Myocyte (in vitro differentiated cells): ENCODE results near the gene SCNN1B. TPM values are rescaled to one million over a fixed set of nuclear protein-coding genes. Genes with fewer than 3 reads are reported as not detected.

Experiments used
- DNase-seq: peaks from one replicate; pipeline ENCODE4 v3.0.0-alpha.2; 2012; ENCODE audit warnings: low read depth
- total RNA-seq: library from RNA; depleted of rRNA; stranded (reverse); fragments of >200 nt; gene quantifications from 2 replicates; pipeline ENCODE4 v1.2.3, GENCODE V29; 2014

The SCNN1B gene
- total RNA-seq, 1 donor from 2014 or later: not detected

DNA sequence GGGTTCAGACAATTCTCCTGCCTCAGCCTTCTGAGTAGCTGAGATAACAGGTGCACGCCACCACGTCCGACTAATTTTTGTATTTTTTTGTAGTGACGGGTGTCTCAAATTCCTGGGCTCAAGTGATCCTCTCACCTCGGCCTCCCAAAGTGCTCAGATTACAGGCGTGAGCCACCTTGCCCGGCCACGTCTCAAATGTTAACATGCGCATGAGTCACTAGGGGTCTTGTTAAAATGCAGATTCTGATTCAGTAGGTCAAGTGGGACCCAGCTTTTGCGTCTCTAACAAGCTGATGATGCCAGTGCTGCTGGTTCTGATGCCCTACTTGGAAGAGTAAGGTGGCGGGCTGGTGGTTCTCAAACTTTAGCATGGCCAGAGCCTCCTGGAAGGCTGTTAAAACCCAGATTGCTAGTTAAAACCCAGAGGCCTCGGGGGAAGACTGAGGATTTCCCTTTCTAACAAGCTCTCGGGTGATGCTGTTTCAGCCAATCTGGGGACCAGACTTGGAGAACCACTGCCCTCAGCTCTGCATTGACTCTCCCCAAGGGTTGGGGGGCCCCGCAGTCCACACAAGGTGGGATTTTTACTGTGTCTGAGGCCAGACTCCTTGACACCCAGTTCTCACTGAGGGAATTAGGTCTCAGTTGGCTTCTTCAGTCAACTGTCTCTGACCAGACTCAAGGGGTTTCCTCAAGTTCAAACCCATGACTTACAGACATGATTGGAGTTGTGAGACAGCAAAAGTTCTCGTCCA is 17.9 kb downstream of the SCNN1B start:
- DNase-seq: no peak

- no peak for DNase-seq
These were observed 18.6 kb downstream of the SCNN1B start for GRCh38 chr16:23320693-23321092.

GRCh38 chr16:23321206-23321875 is 19.2 kb downstream of the SCNN1B start:
- DNase-seq: no peak

DNA sequence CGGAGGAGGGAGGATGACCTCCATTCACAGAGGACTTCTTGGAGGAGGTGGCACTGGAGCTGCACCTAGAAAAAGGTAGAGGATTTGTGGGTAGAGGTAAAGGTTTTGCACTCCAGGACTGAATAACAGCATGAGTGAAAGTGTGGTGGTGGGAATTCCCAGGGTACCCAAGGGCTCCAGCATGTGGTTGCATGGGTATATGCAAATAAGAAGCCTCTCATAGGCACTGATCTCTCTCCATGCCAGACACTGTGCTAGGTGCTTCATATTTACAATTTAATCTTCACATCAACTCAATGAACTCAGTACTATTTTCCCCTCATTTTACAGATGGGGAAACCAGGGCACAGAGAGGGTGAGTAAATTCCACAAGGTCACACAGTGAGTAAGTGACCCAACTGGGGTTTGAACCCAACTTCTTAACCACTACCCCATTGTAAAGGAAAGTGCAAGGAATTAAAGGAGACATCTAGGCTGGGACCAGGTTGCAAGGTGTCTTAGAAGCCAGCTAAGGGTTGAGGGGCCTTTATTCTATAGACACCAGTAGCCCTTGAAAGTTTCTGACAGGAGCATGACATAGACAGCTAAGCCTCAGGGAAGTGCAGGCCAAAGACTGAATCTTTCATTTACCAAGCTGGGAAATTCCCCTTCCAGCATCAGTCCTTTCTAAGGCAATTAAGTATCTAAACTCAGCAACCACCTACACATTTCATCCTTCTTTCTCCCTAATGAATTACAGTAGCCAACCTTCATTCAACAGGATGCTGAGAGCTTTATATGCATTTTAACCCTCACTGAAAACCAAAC is 21.3 kb downstream of the SCNN1B start:
- no peak for DNase-seq

DNA sequence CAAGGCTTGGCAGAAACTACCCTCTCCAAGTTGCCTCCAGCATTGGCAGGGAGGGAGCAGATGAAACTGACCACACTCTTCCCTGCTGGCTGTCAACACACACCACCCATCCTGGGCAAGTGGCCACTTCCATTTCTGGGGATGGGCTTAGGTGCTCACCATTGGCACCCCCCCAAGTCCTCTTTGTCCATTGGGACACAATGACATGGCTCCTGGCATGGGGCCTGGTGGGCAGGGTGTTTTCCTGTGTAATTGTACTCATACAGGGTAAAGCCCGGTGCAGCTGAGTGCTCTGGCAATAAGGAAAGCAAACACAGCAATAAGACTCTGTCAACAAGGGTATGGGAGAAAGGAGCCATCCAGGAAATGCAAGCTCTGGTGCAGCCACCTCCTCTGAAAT is 22.6 kb downstream of the SCNN1B start:
- DNase-seq: peak; percentile 12

GRCh38 chr16:23327836-23328235 is 25.7 kb downstream of the SCNN1B start:
- no peak for DNase-seq

DNA sequence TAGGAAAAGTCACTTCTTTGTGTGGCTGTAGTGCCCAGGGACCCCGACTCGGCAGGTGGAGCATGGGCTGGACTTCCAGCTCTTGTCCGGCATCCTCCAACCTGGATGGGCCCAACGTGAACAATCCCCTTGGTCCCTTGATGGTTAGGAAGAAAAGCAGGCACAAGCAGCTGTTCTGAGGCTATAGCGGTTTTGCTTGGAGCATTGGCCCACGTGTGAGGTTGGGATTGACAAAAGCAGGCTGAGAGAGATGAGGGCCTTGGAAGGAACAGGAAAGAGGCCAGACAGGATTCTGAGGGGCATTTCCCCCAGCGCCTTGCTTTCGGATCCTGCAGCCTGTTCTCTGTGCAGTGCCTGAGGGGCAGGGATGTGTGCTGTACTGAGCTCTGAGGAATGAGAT is 28.1 kb downstream of the SCNN1B start:
- peak; percentile 60 for DNase-seq

DNA sequence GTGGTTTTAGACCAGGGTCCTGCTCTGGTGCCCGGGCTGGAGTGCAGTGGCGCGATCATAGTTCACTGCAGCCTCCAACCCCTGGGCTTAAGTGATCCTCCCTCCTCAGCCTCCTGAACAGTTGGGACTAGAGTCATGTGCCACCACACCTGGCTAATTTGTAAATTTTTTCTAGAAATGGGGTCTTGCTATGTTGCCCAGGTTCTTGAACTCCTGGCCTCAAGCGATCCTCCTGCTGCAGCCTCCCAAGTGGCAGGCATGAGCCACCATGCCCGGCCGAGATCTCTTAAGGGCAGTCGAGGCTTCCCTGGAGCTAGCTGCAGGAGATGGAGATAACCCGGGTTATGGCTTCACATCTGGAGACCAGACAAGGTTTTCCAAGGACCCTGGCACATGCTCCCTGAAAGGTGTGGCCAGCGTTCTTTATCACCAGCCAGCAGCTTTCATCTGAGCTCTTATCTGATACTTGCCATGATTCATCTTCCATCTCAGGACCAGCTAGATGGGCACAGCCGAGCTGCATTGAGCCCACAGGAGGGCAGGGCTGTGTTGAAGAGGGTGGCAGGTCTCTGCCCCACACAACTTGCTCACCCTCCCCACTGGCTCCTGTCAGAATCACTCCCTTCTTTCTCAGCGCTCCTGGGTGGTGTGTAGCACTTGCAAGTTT is 28.6 kb downstream of the SCNN1B start:
- DNase-seq: no peak

- peak; percentile 60 for DNase-seq
These were observed 31.0 kb downstream of the SCNN1B start for GRCh38 chr16:23333034-23333579.

DNA sequence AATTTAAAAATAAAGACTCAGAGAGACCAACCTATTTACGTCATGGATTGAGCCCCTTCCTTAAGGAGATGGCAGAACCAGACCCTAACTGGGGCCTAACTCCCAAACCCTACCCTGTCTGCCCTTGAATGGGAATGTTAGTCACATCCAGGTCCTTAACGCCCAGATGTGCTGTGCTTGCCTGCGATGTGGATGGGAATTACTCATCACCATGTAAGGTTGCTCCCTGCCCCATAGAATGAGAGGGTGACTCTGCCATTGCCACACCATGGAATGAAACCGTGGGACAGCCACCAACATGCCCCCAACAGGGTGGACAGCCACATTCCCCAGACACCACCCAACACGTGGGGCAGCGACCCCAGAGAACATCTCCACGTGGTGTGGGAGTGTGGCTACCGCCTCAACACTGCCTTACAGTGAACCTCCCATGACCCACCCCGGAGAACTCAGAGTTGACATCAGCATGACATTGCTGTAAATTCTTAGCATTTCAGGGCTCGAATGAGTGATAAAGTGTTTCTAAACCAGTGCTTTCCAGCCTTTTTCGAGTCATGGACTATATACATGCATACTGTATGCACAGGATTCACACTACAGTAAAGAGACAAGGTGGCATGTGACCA is 31.8 kb downstream of the SCNN1B start:
- DNase-seq: no peak

GRCh38 chr16:23334457-23334853 is 32.4 kb downstream of the SCNN1B start:
- DNase-seq: no peak

DNA sequence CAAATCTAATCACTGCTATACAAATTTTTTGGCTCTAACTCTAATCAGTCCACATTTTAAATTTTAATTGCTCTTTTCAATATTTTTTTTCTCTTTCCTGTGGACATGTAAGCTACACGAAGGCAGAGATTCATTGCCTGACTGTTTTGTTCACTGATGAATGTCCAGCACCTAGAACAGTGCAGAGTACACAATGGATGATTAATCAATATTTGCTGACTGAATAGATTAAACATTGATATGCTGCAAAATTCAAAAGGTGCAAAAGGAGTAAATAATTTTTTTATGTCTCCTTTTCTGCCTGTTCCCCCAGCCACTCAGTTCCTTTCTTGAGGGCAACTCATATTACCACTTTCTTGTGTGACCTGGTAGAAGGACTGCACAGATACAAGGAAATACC is 32.8 kb downstream of the SCNN1B start:
- no peak for DNase-seq

GRCh38 chr16:23337836-23338550 is 35.9 kb downstream of the SCNN1B start:
- no peak for DNase-seq

DNA sequence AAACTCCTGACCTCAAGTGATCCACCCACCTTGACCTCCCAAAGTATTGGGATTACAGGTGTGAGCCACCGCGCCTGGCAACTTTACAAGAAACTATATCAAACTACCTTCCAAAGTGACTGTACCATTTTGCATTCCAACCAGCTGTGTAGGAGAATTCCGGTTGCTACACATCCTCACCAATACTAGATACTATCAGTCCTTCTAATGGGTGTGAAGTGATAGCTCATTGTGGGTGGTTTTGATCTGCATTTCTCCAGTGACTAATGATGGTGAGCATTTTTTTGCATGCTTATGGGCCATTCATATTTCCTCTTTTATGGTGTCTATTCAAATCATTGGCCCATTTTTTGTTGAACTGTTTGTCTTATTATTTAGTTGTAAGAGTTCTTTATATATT is 37.7 kb downstream of the SCNN1B start:
- no peak for DNase-seq

DNA sequence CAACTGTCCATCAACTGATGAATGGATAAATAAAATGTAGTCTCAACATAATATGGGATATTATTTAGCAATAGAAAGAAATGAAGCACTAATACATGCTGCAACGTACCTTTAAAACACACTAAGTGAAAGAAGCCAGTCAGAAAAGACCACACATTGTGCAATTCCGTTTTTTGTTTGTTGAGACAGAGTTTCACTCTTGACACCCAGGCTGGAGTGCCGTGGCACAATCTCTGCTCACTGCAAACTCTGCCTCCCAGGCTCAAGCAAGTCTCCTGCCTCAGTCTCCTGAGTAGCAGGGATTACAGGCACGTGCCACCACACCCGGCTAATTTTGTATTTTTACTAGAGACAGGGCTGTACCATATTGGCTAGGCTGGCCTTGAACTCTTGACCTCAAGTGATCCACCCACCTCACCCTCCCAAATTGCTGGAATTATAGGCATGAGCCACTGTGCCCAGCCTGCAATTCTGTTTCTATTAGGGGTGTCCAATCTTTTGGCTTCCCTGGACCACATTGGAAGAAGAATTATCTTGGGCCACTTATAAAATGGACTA is 40.1 kb downstream of the SCNN1B start:
- DNase-seq: no peak

- DNase-seq: no peak
These were observed 41.8 kb downstream of the SCNN1B start for GRCh38 chr16:23343643-23344612.

- DNase-seq: no peak
These were observed 43.1 kb downstream of the SCNN1B start for GRCh38 chr16:23345237-23345636.
